Activated naive CD4-positive, alpha-beta T cell treated with anti-CD3 and anti-CD28 coated beads, Interleukin-2, amount 50 U/mL, for 72 hours (primary cell): Measurements from ENCODE around the gene AMIGO2. TPM values are rescaled to one million over a fixed set of nuclear protein-coding genes. Genes with fewer than 3 reads are reported as not detected.
"Not testable (repeated sequence)": the region's sequence is repeated elsewhere in the genome, so short reads cannot be mapped to it uniquely, and the experiment has no call there.

Experiments
- ATAC-seq, 2 donors: fragments of 150-1000 bp; cut with Tn5 transposase; 2 replicates each; pipeline ENCODE4 v1.10.0; 2021; ENCODE audit warnings: mild to moderate bottlenecking in 2 of 2, moderate library complexity in 2 of 2
- DNase-seq, 2 donors: peaks; one replicate each; pipeline ENCODE4 v3.0.0; 2021 to 2022; ENCODE audit warnings: low spot score in 2 of 2
- H3K27ac Mint-ChIP-seq, 2 donors: one replicate each; pipeline ENCODE4 v1.8.0; 2022; ENCODE audit warnings: mild to moderate bottlenecking in 2 of 2, mixed read lengths in 2 of 2
- H3K36me3 Mint-ChIP-seq, 2 donors: one replicate each; pipeline ENCODE4 v1.8.0; 2022; ENCODE audit warnings: mixed read lengths in 2 of 2
- H3K9me3 Mint-ChIP-seq, 2 donors: one replicate each; pipeline ENCODE4 v1.8.0; 2022; ENCODE audit warnings: mixed read lengths in 2 of 2
- total RNA-seq, 2 donors: library from RNA; stranded (reverse); gene quantifications; one replicate each; pipeline ENCODE4 v1.2.3, GENCODE V29; 2022

AMIGO2 gene
- total RNA-seq, 2 donors from 2014 or later, result 11.8 to 39.2 TPM

- ATAC-seq, result no peak
- peaks cover 0 to 10% of the 10 kb centered on the region in 2 donors for H3K36me3 Mint-ChIP-seq
- H3K9me3 Mint-ChIP-seq, result peaks cover 0 to 6% of the 10 kb centered on the region in 2 donors
- no peak overlapping the region for H3K27ac Mint-ChIP-seq
- DNase-seq, result no peak
Observed at GRCh38 chr12:47065546-47065945, 14.2 kb downstream of the AMIGO2 start.

GRCh38 chr12:47058640-47059039 lies 21.1 kb downstream of the AMIGO2 start:
- Mint-ChIP-seq H3K9me3 (peaks cover 11 to 12% of the 10 kb centered on the region in 2 donors), H3K36me3 (peaks cover 21 to 24% of the 10 kb centered on the region in 2 donors)
- ATAC-seq, result not testable (repeated sequence)

GRCh38 chr12:47056944-47057343 lies 22.8 kb downstream of the AMIGO2 start:
- peaks cover 19 to 23% of the 10 kb centered on the region in 2 donors for H3K36me3 Mint-ChIP-seq
- not testable (repeated sequence) for H3K27ac Mint-ChIP-seq, ATAC-seq, DNase-seq
- H3K9me3 Mint-ChIP-seq, result peaks cover 13 to 14% of the 10 kb centered on the region in 2 donors

More at GRCh38 chr12:47058640-47059039, 21.1 kb downstream of the AMIGO2 start:
- DNase-seq, H3K27ac Mint-ChIP-seq: not testable (repeated sequence)

- H3K27ac Mint-ChIP-seq, DNase-seq, ATAC-seq: not testable (repeated sequence)
- Mint-ChIP-seq H3K36me3 (peaks cover 27 to 32% of the 10 kb centered on the region in 2 donors), H3K9me3 (peaks cover 21 to 22% of the 10 kb centered on the region in 2 donors)
Observed at GRCh38 chr12:47055856-47056255, 23.9 kb downstream of the AMIGO2 start.

GRCh38 chr12:47054659-47055058 lies 25.1 kb downstream of the AMIGO2 start:
- Mint-ChIP-seq H3K27ac (no peak overlapping the region), H3K9me3 (peaks cover 25 to 29% of the 10 kb centered on the region in 2 donors), H3K36me3 (peaks cover 29% of the 10 kb centered on the region in 2 donors)
- ATAC-seq (no peak), DNase-seq (no peak)

- H3K27ac Mint-ChIP-seq, result no peak overlapping the region
- peaks cover 25 to 29% of the 10 kb centered on the region in 2 donors for H3K36me3 Mint-ChIP-seq
- peaks cover 22 to 29% of the 10 kb centered on the region in 2 donors for H3K9me3 Mint-ChIP-seq
- no peak for ATAC-seq
- DNase-seq, result no peak
Observed at GRCh38 chr12:47053961-47054360, 25.8 kb downstream of the AMIGO2 start.

- Mint-ChIP-seq H3K36me3 (peaks cover 18 to 22% of the 10 kb centered on the region in 2 donors), H3K9me3 (peaks cover 23 to 29% of the 10 kb centered on the region in 2 donors), H3K27ac (no peak overlapping the region)
- ATAC-seq, result no peak
- DNase-seq, result no peak
Observed at GRCh38 chr12:47052274-47052673, 27.5 kb downstream of the AMIGO2 start.

GRCh38 chr12:47051291-47051690 lies 28.5 kb downstream of the AMIGO2 start:
- not testable (repeated sequence) for DNase-seq, H3K27ac Mint-ChIP-seq, ATAC-seq
- Mint-ChIP-seq H3K9me3 (peaks cover 19 to 25% of the 10 kb centered on the region in 2 donors), H3K36me3 (peaks cover 13 to 17% of the 10 kb centered on the region in 2 donors)

GRCh38 chr12:47048541-47048940 lies 31.2 kb downstream of the AMIGO2 start:
- ATAC-seq, result no peak
- no peak for DNase-seq
- H3K27ac Mint-ChIP-seq, result no peak overlapping the region
- H3K36me3 Mint-ChIP-seq, result peaks cover 11 to 15% of the 10 kb centered on the region in 2 donors
- H3K9me3 Mint-ChIP-seq, result peaks cover 18 to 23% of the 10 kb centered on the region in 2 donors

GRCh38 chr12:47041327-47041726 lies 38.4 kb downstream of the AMIGO2 start:
- DNase-seq, result no peak
- H3K9me3 Mint-ChIP-seq, result peaks cover 0 to 5% of the 10 kb centered on the region in 2 donors
- no peak for ATAC-seq
- peaks cover 0 to 4% of the 10 kb centered on the region in 2 donors for H3K36me3 Mint-ChIP-seq
- no peak overlapping the region for H3K27ac Mint-ChIP-seq

- ATAC-seq (no peak), DNase-seq (no peak)
- H3K36me3 Mint-ChIP-seq, result peaks cover 0 to 4% of the 10 kb centered on the region in 2 donors
- peaks cover 0 to 6% of the 10 kb centered on the region in 2 donors for H3K9me3 Mint-ChIP-seq
- H3K27ac Mint-ChIP-seq, result no peak overlapping the region
Observed at GRCh38 chr12:47039756-47040155, 40.0 kb downstream of the AMIGO2 start.

- Mint-ChIP-seq H3K27ac (no peak overlapping the region), H3K36me3 (peaks cover 0 to 4% of the 10 kb centered on the region in 2 donors), H3K9me3 (peaks cover 0 to 6% of the 10 kb centered on the region in 2 donors)
- DNase-seq (no peak), ATAC-seq (no peak)
Observed at GRCh38 chr12:47039079-47039478, 40.7 kb downstream of the AMIGO2 start.

GRCh38 chr12:47038270-47038748 lies 41.5 kb downstream of the AMIGO2 start:
- Mint-ChIP-seq H3K9me3 (peaks cover 0 to 6% of the 10 kb centered on the region in 2 donors), H3K36me3 (peaks cover 0 to 4% of the 10 kb centered on the region in 2 donors), H3K27ac (no peak overlapping the region)
- DNase-seq (no peak), ATAC-seq (no peak)

GRCh38 chr12:47035484-47035883 lies 44.3 kb downstream of the AMIGO2 start:
- H3K9me3 Mint-ChIP-seq, result peaks cover 0 to 6% of the 10 kb centered on the region in 2 donors
- peak overlapping the region in 1 of 2 donors; percentile 30 for H3K27ac Mint-ChIP-seq
- no peak for ATAC-seq
- DNase-seq, result no peak
- no peaks in the 10 kb centered on the region for H3K36me3 Mint-ChIP-seq

GRCh38 chr12:47034661-47035060 lies 45.1 kb downstream of the AMIGO2 start:
- no peaks in the 10 kb centered on the region for H3K36me3 Mint-ChIP-seq
- DNase-seq (no peak), ATAC-seq (no peak)
- no peak overlapping the region for H3K27ac Mint-ChIP-seq
- H3K9me3 Mint-ChIP-seq, result peaks cover 0 to 6% of the 10 kb centered on the region in 2 donors

GRCh38 chr12:47033789-47034555 lies 45.8 kb downstream of the AMIGO2 start:
- peak in 1 of 2 donors; percentile 54 for ATAC-seq
- Mint-ChIP-seq H3K36me3 (no peaks in the 10 kb centered on the region), H3K9me3 (peaks cover 0 to 6% of the 10 kb centered on the region in 2 donors), H3K27ac (peak overlapping the region; percentile 9 to 34)
- no peak for DNase-seq

- H3K27ac Mint-ChIP-seq, result peak overlapping the region; percentile 26 to 34
- no peak for DNase-seq
Observed at GRCh38 chr12:47033081-47033480, 46.7 kb downstream of the AMIGO2 start.

More at GRCh38 chr12:47033081-47033480, 46.7 kb downstream of the AMIGO2 start:
- ATAC-seq, result peak; percentile 54 to 60
- Mint-ChIP-seq H3K9me3 (peaks cover 0 to 6% of the 10 kb centered on the region in 2 donors), H3K36me3 (no peaks in the 10 kb centered on the region)
